ENCODE results near the gene FHL3. TPM values are rescaled to one million over a fixed set of nuclear protein-coding genes. Genes with fewer than 3 reads are reported as not detected.

Gene FHL3
- total and polyA plus RNA-seq, 2 donors (not counting 3 experiments of a cell fraction or from before 2014, with no cell fraction given) = 26.1 to 58.7 TPM

DNA sequence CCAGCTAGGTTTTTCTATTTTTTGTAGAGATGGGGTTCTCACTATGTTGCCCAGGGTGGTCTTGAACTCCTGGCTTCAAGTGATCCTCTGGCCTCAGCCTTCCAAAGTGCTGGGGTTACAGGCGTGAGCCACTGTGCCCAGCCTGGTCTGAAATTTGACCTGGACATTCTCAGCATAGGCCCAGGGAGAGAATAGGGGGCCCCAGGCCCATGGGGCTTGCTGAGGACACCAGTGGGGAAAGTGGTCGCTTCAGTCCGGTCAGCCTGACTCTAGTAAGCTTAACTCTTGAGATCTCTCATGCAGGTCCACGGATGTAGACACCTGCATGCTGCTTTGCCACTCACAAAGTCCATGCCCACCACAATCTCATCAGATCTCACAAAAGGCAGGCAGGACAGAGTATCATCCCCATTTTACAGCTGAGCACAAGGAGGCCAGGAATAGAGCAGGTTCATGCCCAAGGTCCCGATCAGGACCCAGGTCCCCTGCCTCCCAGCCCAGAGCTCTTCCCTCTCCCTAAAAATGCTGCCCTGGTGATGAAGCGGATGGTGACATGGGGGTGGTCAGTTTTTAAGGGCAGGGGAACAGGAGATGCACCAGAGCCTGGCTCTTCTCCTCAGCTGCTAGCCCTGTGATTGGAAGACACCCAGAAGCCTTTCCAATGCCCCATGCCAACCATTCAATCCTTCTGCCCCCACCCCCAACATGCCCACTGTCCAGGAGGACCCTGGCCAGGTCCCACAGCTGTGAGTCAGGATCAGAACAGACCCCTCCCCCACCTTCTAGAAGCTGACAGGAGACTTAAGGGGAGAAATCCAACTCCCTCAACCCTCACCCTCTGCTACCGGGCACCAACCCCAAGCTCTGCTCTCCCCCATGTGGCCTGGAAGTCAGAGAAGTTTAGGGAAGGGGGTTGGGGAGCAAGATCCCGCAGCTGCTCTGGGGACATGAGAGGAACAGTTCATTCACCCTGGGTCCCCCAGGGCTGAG, 1.8 kb downstream of the FHL3 start:
- peak overlapping the region in 2 of 3 experiments; percentile 53 to 84 for H3K4me3 ChIP-seq (replicated peaks in 1 of 3; ENCODE audit: insufficient read depth in 1 of 3, low read depth in 1 of 3, low read length in 3 of 3)
- ChIA-PET POLR2A (interaction anchor here (0.5 kb wide), 1 partner anchor 10 kb away, joined by 3 read pairs; no protein-coding TSS in a partner anchor), CTCF (interaction anchor here (0.7 to 1.3 kb wide), 3 partner anchors 9 to 22 kb away, joined by 3 to 4 read pairs (median 3); partner anchors contain the start of gene UTP11)
- H3K79me2 ChIP-seq (ENCODE audit: control insufficient read depth, insufficient read depth, low read length) = peaks cover 37% of the 10 kb centered on the region
- H3K27me3 ChIP-seq (ENCODE audit: control insufficient read depth in 2 of 2, insufficient read depth in 2 of 2, low read length in 2 of 2) = no peaks in the 10 kb centered on the region
- no peak overlapping the region for H2AFZ ChIP-seq (ENCODE audit: low read depth, low read length)
- no peaks in the 10 kb centered on the region for H4K20me1 ChIP-seq (replicated peaks; ENCODE audit: control insufficient read depth, extremely low read depth, insufficient read depth, low read length)
- TF ChIP-seq, protein P1, sequence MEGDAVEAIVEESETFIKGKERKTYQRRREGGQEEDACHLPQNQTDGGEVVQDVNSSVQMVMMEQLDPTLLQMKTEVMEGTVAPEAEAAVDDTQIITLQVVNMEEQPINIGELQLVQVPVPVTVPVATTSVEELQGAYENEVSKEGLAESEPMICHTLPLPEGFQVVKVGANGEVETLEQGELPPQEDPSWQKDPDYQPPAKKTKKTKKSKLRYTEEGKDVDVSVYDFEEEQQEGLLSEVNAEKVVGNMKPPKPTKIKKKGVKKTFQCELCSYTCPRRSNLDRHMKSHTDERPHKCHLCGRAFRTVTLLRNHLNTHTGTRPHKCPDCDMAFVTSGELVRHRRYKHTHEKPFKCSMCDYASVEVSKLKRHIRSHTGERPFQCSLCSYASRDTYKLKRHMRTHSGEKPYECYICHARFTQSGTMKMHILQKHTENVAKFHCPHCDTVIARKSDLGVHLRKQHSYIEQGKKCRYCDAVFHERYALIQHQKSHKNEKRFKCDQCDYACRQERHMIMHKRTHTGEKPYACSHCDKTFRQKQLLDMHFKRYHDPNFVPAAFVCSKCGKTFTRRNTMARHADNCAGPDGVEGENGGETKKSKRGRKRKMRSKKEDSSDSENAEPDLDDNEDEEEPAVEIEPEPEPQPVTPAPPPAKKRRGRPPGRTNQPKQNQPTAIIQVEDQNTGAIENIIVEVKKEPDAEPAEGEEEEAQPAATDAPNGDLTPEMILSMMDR (IDR thresholded peaks at IDR 0.05; ENCODE audit: extremely low read depth in 1 of 2, insufficient read depth in 1 of 2, low read depth in 1 of 2, low read length in 2 of 2) = no peak
- TF ChIP-seq POLR2A (IDR thresholded peaks at IDR 0.05; ENCODE audit: low read depth, low read length) = no peak
- no peak for TF ChIP-seq POLR2AphosphoS5 (IDR thresholded peaks at IDR 0.05; ENCODE audit: insufficient read depth, low read depth, low read length)
- TF ChIP-seq EZH2 (IDR thresholded peaks at IDR 0.05; ENCODE audit: borderline replicate concordance, low read depth, low read length, severe bottlenecking) = no peak
- no peak for TF ChIP-seq JUN (IDR thresholded peaks at IDR 0.05; ENCODE audit: borderline replicate concordance, insufficient read depth, insufficient read length, low read depth)
- no peak for TF ChIP-seq GATA2 (IDR thresholded peaks at IDR 0.05; ENCODE audit: insufficient read depth, insufficient read length, low read depth, low read length)
- TF ChIP-seq, protein P2, sequence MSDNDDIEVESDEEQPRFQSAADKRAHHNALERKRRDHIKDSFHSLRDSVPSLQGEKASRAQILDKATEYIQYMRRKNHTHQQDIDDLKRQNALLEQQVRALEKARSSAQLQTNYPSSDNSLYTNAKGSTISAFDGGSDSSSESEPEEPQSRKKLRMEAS (IDR thresholded peaks at IDR 0.05; ENCODE audit: insufficient read depth, insufficient read length) = no peak
- TF ChIP-seq MYC (IDR thresholded peaks at IDR 0.05; ENCODE audit: low read depth, low read length) = no peak
- no peak for TF ChIP-seq FOS (IDR thresholded peaks at IDR 0.05; ENCODE audit: borderline replicate concordance, insufficient read depth, low read length)
- peak overlapping the region; percentile 50 for H3K27ac ChIP-seq (ENCODE audit: insufficient read depth, low read depth, low read length)
- H3K9ac ChIP-seq (replicated peaks; ENCODE audit: extremely low read depth, insufficient read depth, low read length) = peak overlapping the region; percentile 83
- H3K9me1 ChIP-seq (replicated peaks; ENCODE audit: control insufficient read depth, extremely low read depth, insufficient read depth, low read length) = no peaks in the 10 kb centered on the region
- BruUV-seq (replicated peaks) = no TSS peak
- FAIRE-seq (peak; percentile 72), DNase-seq (ENCODE audit: low read depth, low spot score) (peak; percentile 38)
- H3K36me3 ChIP-seq (ENCODE audit: control insufficient read depth in 2 of 2, extremely low read depth in 1 of 2, insufficient read depth in 2 of 2, low read length in 2 of 2) = no peaks in the 10 kb centered on the region
- H3K4me2 ChIP-seq (ENCODE audit: insufficient read depth, low read length) = peak overlapping the region; percentile 80
- H3K9me3 ChIP-seq (replicated peaks; ENCODE audit: control insufficient read depth, insufficient read depth, low read length) = no peaks in the 10 kb centered on the region
- dilution Hi-C loops (cut with MboI; ENCODE audit: extremely low pct_ligation_motif_present, low sequenced_read_pairs) (no loop called here), intact Hi-C loops (cut with micrococcal nuclease) (loop anchor here (5.0 kb wide), 1 partner anchor 196 kb away; the partner anchor contains the start of genes C1orf122 and YRDC)
- peaks cover 43% of the 10 kb centered on the region for H3K4me1 ChIP-seq (ENCODE audit: control insufficient read depth, extremely low read depth, insufficient read depth, low read length)
